Stimulated activated CD4-positive, alpha-beta T cell treated with anti-CD3 and anti-CD28 coated beads, Interleukin-12 subunit alpha, Interleukin-12 subunit beta, amount 100 ng/mL, for 24 hours (primary cell): ENCODE data around the gene HEXIM1.
"Not testable (repeated sequence)": the region's sequence is repeated elsewhere in the genome, so short reads cannot be mapped to it uniquely, and the experiment has no call there.

Experiments used
- DNase-seq, 2 experiments: peaks; one replicate each; pipeline ENCODE4 v3.0.0-alpha.2; 2020; ENCODE audit warnings: low read depth in 2 of 2

Gene HEXIM1

DNA sequence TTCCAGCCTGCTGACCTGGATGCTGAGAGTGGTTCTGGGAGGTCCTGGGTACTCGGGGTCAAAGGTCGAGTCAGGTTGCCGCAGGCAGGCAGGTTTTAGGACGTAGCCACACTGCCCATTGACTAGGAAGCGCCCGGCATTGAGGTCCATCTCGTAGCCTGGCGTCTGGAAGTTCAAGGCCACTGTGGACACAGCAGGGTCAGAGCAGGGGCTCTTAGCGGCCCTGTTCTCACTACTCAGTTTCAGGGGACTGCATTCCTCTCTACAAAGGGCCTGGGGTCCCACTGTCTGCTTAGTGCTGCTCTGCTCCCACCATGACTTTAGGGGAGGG is 34.9 kb upstream of the HEXIM1 start:
- no peak for DNase-seq

DNA sequence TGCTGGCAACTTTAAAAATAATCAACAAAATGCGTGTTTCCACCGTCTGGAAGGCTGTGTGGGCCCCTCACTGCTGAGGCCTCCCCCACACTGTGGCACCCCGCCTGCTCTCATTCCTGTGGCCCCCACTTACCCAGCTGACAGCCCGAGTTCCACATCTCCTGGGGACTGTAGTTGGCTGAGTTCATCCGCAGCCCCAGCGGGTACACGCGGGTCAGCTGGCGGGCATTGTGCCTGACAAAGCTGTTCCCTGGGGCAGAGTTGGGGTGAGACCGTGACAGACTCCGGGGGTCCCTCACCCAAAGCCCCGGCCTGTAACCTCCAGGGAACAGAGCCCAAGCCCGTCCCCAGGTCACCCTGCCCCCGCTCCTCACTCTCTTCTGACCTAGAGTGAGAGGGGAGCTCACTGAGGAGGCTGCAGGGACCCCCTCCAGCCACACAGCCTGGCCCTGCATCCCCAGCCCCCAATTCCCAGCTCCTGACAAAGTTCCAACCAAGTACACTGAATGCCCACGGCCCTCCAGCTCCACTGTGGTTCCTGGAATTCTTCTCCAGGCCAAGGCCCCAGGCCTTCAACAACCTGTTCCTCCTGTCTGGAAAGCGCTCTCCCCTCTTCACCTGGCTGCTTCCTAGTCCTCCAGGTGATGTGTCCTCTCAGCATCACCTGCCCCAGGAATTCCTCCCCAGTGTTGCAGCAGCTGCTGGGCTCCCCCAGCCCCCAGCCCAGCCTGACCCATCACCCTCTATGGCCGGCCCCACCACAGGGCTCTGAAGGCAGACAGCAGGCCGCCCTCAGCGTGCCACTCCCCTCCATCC is 34.0 kb upstream of the HEXIM1 start:
- DNase-seq = no peak

DNA sequence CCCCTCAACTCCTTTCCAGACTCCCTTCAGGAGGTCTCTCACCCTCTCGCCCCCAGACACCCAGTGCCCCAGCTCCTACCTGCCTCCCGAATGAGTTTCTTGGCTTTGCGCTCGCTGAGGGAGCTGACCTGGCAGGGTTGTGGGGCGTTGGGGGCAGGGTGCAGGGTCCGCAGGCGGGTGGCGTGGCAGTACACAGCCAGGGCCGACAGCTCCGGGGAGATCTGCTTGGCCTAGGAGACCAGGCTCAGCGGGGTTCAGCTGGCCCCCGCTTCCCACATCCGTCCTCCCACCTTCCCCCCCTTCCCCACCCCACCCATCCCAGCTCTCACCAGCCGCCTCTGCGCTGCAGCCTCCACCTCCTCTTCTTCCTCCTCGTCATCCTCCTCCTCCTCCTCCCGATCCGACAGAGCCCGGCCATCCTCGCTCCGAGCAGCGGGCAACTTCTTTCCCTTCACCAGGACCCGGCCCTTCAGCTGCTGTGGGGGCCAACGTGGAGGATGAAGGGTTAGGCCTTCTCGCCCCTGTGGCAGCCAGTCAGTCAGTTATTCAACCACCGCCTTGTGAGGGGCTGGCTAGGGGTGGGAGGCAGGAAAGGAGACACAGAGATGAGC is 33.2 kb upstream of the HEXIM1 start:
- DNase-seq = no peak

DNA sequence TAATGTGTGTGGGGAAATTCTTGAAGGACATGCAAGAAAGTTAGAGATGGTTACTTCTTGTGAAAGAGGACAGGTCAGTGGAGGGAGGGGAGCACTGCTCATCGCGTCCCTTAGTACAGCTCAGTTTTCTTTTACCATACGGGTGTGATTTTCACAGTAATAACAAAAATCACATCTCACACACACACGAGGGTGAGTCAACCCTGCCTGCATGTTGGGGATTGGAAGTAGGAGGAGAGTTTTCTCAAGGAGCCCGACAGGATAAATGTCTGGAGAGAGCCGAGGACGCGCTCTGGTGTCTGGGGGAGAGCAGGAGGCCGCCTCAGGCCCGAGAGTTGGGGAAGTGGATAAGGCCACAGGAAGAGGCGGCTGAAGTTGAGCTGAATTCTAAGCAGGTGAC is 32.4 kb upstream of the HEXIM1 start:
- no peak for DNase-seq

- DNase-seq = no peak
Measured at GRCh38 chr17:45116434-45117016, 31.8 kb upstream of the HEXIM1 start.

GRCh38 chr17:45117334-45117733 is 30.9 kb upstream of the HEXIM1 start:
- no peak for DNase-seq

- DNase-seq = no peak
Measured at GRCh38 chr17:45117848-45118646, 30.2 kb upstream of the HEXIM1 start.

GRCh38 chr17:45118691-45119090 is 29.6 kb upstream of the HEXIM1 start:
- DNase-seq = no peak

DNA sequence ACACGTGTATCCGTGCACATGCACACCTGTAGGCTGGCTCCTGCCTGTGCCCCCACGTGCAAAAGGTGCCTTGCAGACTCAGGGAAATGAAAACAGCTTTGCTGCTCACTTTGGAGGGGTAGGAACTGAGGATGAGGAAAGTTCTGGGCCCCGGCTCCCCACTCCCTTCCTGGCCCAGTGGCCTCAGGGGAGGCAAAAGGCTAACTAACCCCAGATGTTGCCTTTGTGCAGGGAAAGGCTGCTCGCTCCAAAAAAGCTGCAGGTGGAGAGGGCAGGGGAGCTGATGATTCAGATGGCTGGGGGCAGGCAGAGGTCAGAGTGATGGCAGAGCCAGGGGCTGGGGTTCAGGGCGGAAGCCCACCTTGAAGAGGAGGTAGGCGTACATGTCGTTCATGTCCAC is 28.3 kb upstream of the HEXIM1 start:
- DNase-seq = no peak

- no peak for DNase-seq
Measured at GRCh38 chr17:45120558-45120957, 27.7 kb upstream of the HEXIM1 start.

DNA sequence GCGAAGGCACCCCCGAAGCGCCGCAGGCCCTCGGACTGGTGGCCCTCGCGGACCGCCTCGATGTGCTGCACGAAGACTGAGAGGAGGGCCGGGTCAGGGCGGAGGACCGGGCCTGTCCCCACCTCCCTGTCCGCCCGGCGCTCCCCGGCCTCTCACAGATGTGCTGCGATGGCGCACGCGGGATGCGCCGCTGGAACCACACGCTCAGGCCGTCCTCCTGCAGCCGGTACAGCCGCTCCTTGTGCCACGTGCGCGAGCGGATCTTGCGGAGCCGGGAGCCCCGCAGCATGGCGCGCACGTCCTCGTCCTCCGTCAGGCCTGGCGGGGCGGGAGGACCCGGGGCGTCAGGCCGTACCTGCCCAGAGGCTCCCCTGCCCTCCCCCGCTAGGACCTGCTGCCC is 27.2 kb upstream of the HEXIM1 start:
- DNase-seq = no peak

- DNase-seq = no peak
Measured at GRCh38 chr17:45123076-45123770, 25.1 kb upstream of the HEXIM1 start.

DNA sequence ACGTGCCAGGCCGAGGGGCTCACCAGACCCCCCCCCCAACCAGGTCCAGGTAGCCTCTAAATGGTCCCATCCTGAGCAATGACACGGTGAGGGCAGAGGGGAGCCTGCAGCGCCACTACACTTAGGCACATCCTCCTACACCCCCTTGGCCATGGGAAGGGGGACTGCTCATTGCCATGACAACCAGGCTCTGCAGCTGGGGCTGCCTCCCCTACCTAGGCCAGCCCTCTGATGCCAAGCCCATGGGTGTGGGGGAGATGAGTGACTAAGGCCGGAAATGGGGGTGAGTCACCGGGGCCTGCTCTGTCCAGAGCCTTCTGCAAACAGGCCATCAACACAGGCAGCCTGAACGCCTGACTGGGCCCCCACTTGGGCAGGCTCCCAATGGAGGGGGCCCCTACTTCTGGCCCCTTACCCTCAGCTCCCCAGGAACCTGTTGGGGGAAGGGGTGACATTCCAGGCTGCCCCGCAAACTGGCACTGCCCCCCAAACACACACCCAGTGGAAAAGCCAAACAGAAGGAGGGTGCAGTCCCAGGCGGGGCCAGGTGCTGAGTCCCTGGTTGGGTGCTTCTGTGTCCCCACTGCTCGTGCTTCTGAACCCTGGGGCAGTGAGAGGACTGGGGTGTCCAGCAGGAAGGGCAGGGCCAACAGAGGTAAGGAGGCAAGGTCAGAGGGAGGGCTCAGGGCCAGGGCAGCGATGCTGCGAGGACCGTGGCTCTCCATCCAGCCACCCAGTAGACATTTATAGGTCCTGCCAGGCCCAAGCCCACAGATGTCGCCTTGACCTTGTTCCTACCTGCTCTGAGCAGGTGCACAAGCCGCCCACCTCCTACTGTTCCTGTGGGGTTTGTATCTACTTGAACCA is 24.1 kb upstream of the HEXIM1 start:
- no peak for DNase-seq

DNA sequence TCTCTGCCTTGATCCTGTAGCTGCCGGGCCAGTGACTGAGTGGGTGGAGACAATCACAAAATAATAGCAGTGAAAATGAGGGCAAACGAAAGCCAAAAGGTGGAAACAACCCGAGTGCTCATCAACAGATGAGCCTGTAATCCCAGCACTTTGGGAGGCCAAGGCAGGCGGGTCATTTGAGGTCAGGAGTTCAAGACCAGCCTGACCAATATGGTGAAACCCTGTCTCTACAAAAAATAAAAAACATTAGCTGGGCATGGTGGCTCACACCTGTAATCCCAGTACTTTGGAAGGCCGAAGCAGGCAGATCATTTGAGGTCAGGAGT is 23.5 kb upstream of the HEXIM1 start:
- DNase-seq = not testable (repeated sequence)

GRCh38 chr17:45125509-45125908 is 22.8 kb upstream of the HEXIM1 start:
- no peak for DNase-seq

DNA sequence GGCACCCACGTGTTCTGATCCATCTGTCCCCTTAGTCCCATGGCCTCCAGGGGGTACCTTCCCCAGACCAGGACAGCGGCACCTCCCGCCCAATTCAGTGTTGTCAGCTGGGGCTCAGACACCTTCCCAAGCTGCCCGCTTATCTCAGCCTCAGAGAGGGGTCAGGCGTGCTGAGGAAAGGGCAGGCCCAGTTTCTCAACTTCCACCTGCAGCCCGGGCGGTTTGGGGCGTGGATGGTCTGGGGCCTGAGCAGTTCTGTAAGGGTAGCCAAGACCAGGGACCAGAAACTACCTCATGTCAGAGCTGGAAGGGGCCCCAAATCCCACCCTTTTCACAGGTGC is 21.1 kb upstream of the HEXIM1 start:
- no peak for DNase-seq

GRCh38 chr17:45127548-45128300 is 20.6 kb upstream of the HEXIM1 start:
- no peak for DNase-seq

- no peak for DNase-seq
Measured at GRCh38 chr17:45128331-45128730, 19.9 kb upstream of the HEXIM1 start.

- DNase-seq = no peak
Measured at GRCh38 chr17:45128989-45129388, 19.3 kb upstream of the HEXIM1 start.

- DNase-seq = no peak
Measured at GRCh38 chr17:45129426-45129939, 18.8 kb upstream of the HEXIM1 start.
